IMR-90 (cell line): ENCODE data around the gene TM9SF4. TPM values are rescaled to one million over a fixed set of nuclear protein-coding genes. Genes with fewer than 3 reads are reported as not detected.

ENCODE experiments used
- ATAC-seq: fragments of 200-7000 bp; cut with Tn5 transposase; 2 replicates; pipeline ENCODE4 v1.9.1; 2020; ENCODE audit warnings: low read depth, mild to moderate bottlenecking, moderate library complexity
- BruUV-seq: library from RNA; stranded (reverse); fragments of 400-500 nt; replicated peaks from 2 replicates; lab custom pipeline; 2021; lab: Mats Ljungman, UMichigan
- CTCF ChIA-PET: fragments of 300-600 bp; formaldehyde crosslinking; extraction: SDS; loops from one replicate; lab custom pipeline; 2021; ENCODE audit warnings: antibody characterized with exemption; lab: Yijun Ruan, JAX
- POLR2A ChIA-PET: fragments of 300-600 bp; sonication (Branson Sonifier 250); formaldehyde crosslinking; loops from one replicate; lab custom pipeline; 2022; ENCODE audit warnings: antibody characterized with exemption; ENCODE audit not compliant: unreplicated experiment; lab: Charles Lee
- DNase-seq: peaks from one replicate; pipeline ENCODE4 v3.0.0; 2013
- H2AFZ ChIP-seq: replicated peaks from 2 replicates; pipeline ENCODE3; 2013; ENCODE audit warnings: low read length, mild to moderate bottlenecking; ENCODE audit not compliant: poor library complexity
- H2AK5ac ChIP-seq: 2 replicates; pipeline ENCODE4 v1.6.1; 2013; ENCODE audit warnings: low read depth, low read length, inconsistent platforms
- H2AK9ac ChIP-seq: replicated peaks from 2 replicates; pipeline ENCODE3; 2013; ENCODE audit warnings: mild to moderate bottlenecking, low read depth, low read length, moderate library complexity; ENCODE audit not compliant: poor library complexity
- H2BK120ac ChIP-seq: 2 replicates; pipeline ENCODE4 v1.6.1; 2013; ENCODE audit warnings: low read depth, low read length, inconsistent platforms
- H2BK15ac ChIP-seq: 3 replicates; pipeline ENCODE4 v1.6.1; 2013; ENCODE audit warnings: low read depth, low read length, inconsistent platforms
- H2BK20ac ChIP-seq: 2 replicates; pipeline ENCODE4 v1.6.1; 2013; ENCODE audit warnings: low read depth, mild to moderate bottlenecking, inconsistent platforms, low read length, moderate library complexity
- H2BK5ac ChIP-seq: 2 replicates; pipeline ENCODE4 v1.6.1; 2013; ENCODE audit warnings: mild to moderate bottlenecking, low read depth, low read length, inconsistent platforms; ENCODE audit not compliant: poor library complexity, severe bottlenecking
- H3K14ac ChIP-seq: replicated peaks from 2 replicates; pipeline ENCODE4 v1.6.1; 2013; ENCODE audit warnings: low read depth, low read length, inconsistent platforms
- H3K18ac ChIP-seq: 2 replicates; pipeline ENCODE4 v1.6.1; 2013; ENCODE audit warnings: low read depth, low read length, control low read depth
- H3K23ac ChIP-seq: 2 replicates; pipeline ENCODE4 v1.6.1; 2013; ENCODE audit warnings: low read depth, low read length, inconsistent platforms
- H3K27ac ChIP-seq: 2 replicates; pipeline ENCODE4 v1.5.1; 2013; ENCODE audit warnings: mild to moderate bottlenecking, control low read depth, low read length; ENCODE audit not compliant: insufficient read depth
- H3K27me3 ChIP-seq: 2 replicates; pipeline ENCODE4 v1.6.1; 2013; ENCODE audit warnings: low read length; ENCODE audit not compliant: control insufficient read depth, insufficient read depth
- H3K36me3 ChIP-seq: 2 replicates; pipeline ENCODE4 v1.6.1; 2013; ENCODE audit warnings: low read length, mixed read lengths; ENCODE audit not compliant: control insufficient read depth, insufficient read depth
- H3K4ac ChIP-seq: 2 replicates; pipeline ENCODE4 v1.6.1; 2013; ENCODE audit warnings: low read depth, low read length, inconsistent platforms
- H3K4me1 ChIP-seq: 2 replicates; pipeline ENCODE4 v1.6.1; 2013; ENCODE audit warnings: low read length, mixed read lengths; ENCODE audit not compliant: control insufficient read depth, insufficient read depth
- H3K4me2 ChIP-seq: 2 replicates; pipeline ENCODE4 v1.6.1; 2013; ENCODE audit warnings: low read depth, mild to moderate bottlenecking, control low read depth, low read length, moderate library complexity
- H3K4me3 ChIP-seq: 2 replicates; pipeline ENCODE4 v1.5.1; 2013; ENCODE audit warnings: low read depth, mild to moderate bottlenecking, control low read depth, low read length, moderate library complexity; ENCODE audit not compliant: insufficient read depth
- H3K56ac ChIP-seq: 2 replicates; pipeline ENCODE4 v1.6.1; 2013; ENCODE audit warnings: low read length, inconsistent platforms; ENCODE audit not compliant: insufficient read depth; ENCODE audit errors: extremely low read depth
- H3K79me1 ChIP-seq, 2 experiments: 2 replicates each; pipeline ENCODE4 v1.6.1; 2013; ENCODE audit warnings: low read length in 2 of 2, inconsistent platforms in 1 of 2, low read depth in 1 of 2
- H3K9ac ChIP-seq: 2 replicates; pipeline ENCODE4 v1.6.1; 2013; ENCODE audit warnings: low read depth, low read length, control low read depth
- H3K9me1 ChIP-seq: 2 replicates; pipeline ENCODE4 v1.6.1; 2013; ENCODE audit warnings: low read length, inconsistent platforms; ENCODE audit not compliant: insufficient read depth
- H3K9me3 ChIP-seq: 2 replicates; pipeline ENCODE4 v1.6.1; 2013; ENCODE audit warnings: low read length; ENCODE audit not compliant: control insufficient read depth, insufficient read depth
- H4K20me1 ChIP-seq: 2 replicates; pipeline ENCODE4 v1.6.1; 2013; ENCODE audit warnings: low read length, inconsistent platforms; ENCODE audit not compliant: insufficient read depth
- H4K5ac ChIP-seq: 2 replicates; pipeline ENCODE4 v1.6.1; 2013; ENCODE audit warnings: mild to moderate bottlenecking, low read depth, low read length, control low read depth
- H4K8ac ChIP-seq, 2 experiments: 2 replicates each; pipeline ENCODE4 v1.6.1; 2013; ENCODE audit warnings: low read depth in 2 of 2, low read length in 2 of 2, control low read depth in 1 of 2, inconsistent platforms in 1 of 2
- H4K91ac ChIP-seq: 2 replicates; pipeline ENCODE4 v1.6.1; 2013; ENCODE audit warnings: low read depth, low read length, inconsistent platforms; ENCODE audit not compliant: insufficient read depth
- FOS ChIP-seq: fragments of 150-350 bp; IDR thresholded peaks from 2 replicates; pipeline ENCODE4 v1.6.1; 2016; ENCODE audit warnings: low read depth, low read length
- POLR2A ChIP-seq: IDR thresholded peaks from 2 replicates; pipeline ENCODE4 v1.6.1; 2012; ENCODE audit warnings: mild to moderate bottlenecking, low read depth, low read length
- RAD21 ChIP-seq: IDR thresholded peaks from 2 replicates; pipeline ENCODE4 v1.6.1; 2012; ENCODE audit warnings: low read length, improper control_type of control experiment
- RFX5 ChIP-seq: IDR thresholded peaks from 2 replicates; pipeline ENCODE4 v1.8.0; 2012; ENCODE audit warnings: low read depth, mild to moderate bottlenecking, low read length, moderate library complexity
- WGBS, 2 experiments: methylation state at CpG; one replicate each; pipeline versions ENCODE4 v1.1.5 to v1.1.7; 2013; ENCODE audit warnings: missing lambda C conversion rate in 2 of 2; ENCODE audit not compliant: insufficient read length in 1 of 2; ENCODE audit errors: extremely low coverage in 2 of 2; 5-methylcytosine and 5-hydroxymethylcytosine counted together
- dilution Hi-C: fragments of 300-500 bp; cut with HindIII; formaldehyde crosslinking; loops from one replicate; pipeline ENCODE4 v1.14.3; 2018; ENCODE audit warnings: low sequenced_read_pairs; ENCODE audit not compliant: unreplicated experiment
- in situ Hi-C: fragments of 300-500 bp; cut with MboI; formaldehyde crosslinking; loops from 3 replicates; pipeline ENCODE4 v1.14.3; 2019; ENCODE audit warnings: low sequenced_read_pairs, inconsistent platforms, mixed read lengths
- intact Hi-C: fragments of 100-400 bp; cut with micrococcal nuclease; formaldehyde crosslinking; loops from 2 replicates; pipeline ENCODE4 v1.10.0; 2022
- polyA plus RNA-seq, 3 experiments: library from polyadenylated mRNA; depleted of rRNA; stranded (reverse); fragments of >200 nt; gene quantifications; 2 replicates each; pipeline ENCODE4 v1.2.3, GENCODE V29; 2012; ENCODE audit warnings: low replicate concordance in 1 of 3
- total RNA-seq: library from RNA; depleted of rRNA; stranded (reverse); fragments of >200 nt; gene quantifications from 2 replicates; pipeline ENCODE4 v1.2.3, GENCODE V29; 2012
- TF ChIP-seq, protein P1 (sequence below): fragments of 150-350 bp; IDR thresholded peaks from 2 replicates; pipeline ENCODE4 v1.6.1; 2016; ENCODE audit warnings: low read depth, mild to moderate bottlenecking, low read length, moderate library complexity, borderline replicate concordance

The TM9SF4 gene
- total and polyA plus RNA-seq, 2 of the 4 experiments (the other 2 are of a cell fraction) = 35.3 to 59.1 TPM

- Histone ChIP-seq H3K9me3 (no peaks in the 10 kb centered on the region), H2BK15ac (no peak overlapping the region), H3K4ac (no peak overlapping the region), H3K4me3 (no peak overlapping the region), H4K8ac (no peak overlapping the region), H4K5ac (no peak overlapping the region), H3K14ac (no peak overlapping the region), H3K27ac (no peak overlapping the region), H2BK120ac (no peak overlapping the region), H3K79me1 (peaks cover 0 to 28% of the 10 kb centered on the region in 2 experiments; a peak in 2 of 4 replicates), H3K27me3 (no peaks in the 10 kb centered on the region), H2AK5ac (no peak overlapping the region), H4K91ac (no peak overlapping the region), H3K36me3 (peaks cover 63% of the 10 kb centered on the region), H3K18ac (no peak overlapping the region), H3K9me1 (peaks cover 20% of the 10 kb centered on the region; the same call in 1 of the 2 replicates), H4K20me1 (peaks cover 11% of the 10 kb centered on the region), H2BK5ac (no peak overlapping the region), H2AFZ (peak overlapping the region; percentile 63), H3K9ac (no peak overlapping the region), H3K56ac (no peak overlapping the region), H2AK9ac (peak overlapping the region; percentile 65), H3K4me2 (no peak overlapping the region), H3K4me1 (peaks cover 5% of the 10 kb centered on the region; the same call in 1 of the 2 replicates), H3K23ac (no peak overlapping the region), H2BK20ac (no peak overlapping the region)
- BruUV-seq = no TSS peak
- intact Hi-C loops = no loop called here
- TF ChIP-seq, protein P1, sequence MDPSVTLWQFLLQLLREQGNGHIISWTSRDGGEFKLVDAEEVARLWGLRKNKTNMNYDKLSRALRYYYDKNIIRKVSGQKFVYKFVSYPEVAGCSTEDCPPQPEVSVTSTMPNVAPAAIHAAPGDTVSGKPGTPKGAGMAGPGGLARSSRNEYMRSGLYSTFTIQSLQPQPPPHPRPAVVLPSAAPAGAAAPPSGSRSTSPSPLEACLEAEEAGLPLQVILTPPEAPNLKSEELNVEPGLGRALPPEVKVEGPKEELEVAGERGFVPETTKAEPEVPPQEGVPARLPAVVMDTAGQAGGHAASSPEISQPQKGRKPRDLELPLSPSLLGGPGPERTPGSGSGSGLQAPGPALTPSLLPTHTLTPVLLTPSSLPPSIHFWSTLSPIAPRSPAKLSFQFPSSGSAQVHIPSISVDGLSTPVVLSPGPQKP = no peak
- TF ChIP-seq RAD21 (no peak), FOS (no peak), RFX5 (no peak), POLR2A (no peak)
- in situ Hi-C loops = no loop called here
- no CpG with 5 or more reads among the region's 10 CpGs for WGBS, 2 experiments
- DNase-seq (no peak), ATAC-seq (no peak)
- POLR2A ChIA-PET = interaction anchor here (0.6 kb wide), 2 partner anchors 34 to 315 kb away, joined by 5 to 7 read pairs; no protein-coding TSS in a partner anchor
- dilution Hi-C loops = no loop called here
- CTCF ChIA-PET = no interaction called here
These were observed 40.9 kb downstream of the TM9SF4 start for GRCh38 chr20:32150291-32150848.
